AG09319 (cell line): ENCODE data around the gene FXN.

Experiments
- DNase-seq: peaks from one replicate; pipeline ENCODE4 v3.0.0-alpha.2; 2010; ENCODE audit warnings: low read depth; ENCODE audit errors: extremely low read depth
- TF ChIP-seq, protein P1 (sequence below): IDR thresholded peaks from 2 replicates; pipeline ENCODE4 v1.5.1; 2011; ENCODE audit warnings: low read depth, mild to moderate bottlenecking, inconsistent platforms, low read length, moderate library complexity

Gene FXN

GRCh38 chr9:68999393-69000105, 36.0 kb upstream of the FXN start:
- TF ChIP-seq, protein P1, sequence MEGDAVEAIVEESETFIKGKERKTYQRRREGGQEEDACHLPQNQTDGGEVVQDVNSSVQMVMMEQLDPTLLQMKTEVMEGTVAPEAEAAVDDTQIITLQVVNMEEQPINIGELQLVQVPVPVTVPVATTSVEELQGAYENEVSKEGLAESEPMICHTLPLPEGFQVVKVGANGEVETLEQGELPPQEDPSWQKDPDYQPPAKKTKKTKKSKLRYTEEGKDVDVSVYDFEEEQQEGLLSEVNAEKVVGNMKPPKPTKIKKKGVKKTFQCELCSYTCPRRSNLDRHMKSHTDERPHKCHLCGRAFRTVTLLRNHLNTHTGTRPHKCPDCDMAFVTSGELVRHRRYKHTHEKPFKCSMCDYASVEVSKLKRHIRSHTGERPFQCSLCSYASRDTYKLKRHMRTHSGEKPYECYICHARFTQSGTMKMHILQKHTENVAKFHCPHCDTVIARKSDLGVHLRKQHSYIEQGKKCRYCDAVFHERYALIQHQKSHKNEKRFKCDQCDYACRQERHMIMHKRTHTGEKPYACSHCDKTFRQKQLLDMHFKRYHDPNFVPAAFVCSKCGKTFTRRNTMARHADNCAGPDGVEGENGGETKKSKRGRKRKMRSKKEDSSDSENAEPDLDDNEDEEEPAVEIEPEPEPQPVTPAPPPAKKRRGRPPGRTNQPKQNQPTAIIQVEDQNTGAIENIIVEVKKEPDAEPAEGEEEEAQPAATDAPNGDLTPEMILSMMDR, result peak; percentile 87
- peak; percentile 27 for DNase-seq

GRCh38 chr9:69001921-69002320, 33.6 kb upstream of the FXN start:
- TF ChIP-seq, protein P1, result no peak
- no peak for DNase-seq

DNA sequence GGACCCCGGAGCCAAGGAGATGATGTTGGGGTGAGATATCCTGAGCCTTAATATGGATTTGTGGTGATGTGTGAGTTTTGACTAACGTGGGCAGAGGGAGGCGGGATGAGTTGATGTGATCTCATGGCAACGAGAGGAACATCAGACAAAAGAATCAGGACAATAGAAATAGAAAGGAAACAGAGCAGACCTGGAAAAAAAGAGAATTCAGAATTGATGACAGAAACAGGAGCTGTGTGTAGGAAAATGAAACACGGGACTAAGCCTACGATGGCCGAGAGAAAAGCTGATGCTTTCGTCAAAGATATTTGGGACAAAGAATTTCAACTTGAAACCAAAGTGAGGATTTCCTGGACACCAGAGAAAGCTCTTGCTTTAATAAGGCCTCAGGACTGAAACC, 32.5 kb upstream of the FXN start:
- no peak for DNase-seq
- TF ChIP-seq, protein P1, result no peak

GRCh38 chr9:69004836-69005235, 30.7 kb upstream of the FXN start:
- no peak for DNase-seq
- TF ChIP-seq, protein P1, result no peak

GRCh38 chr9:69009708-69010107, 25.8 kb upstream of the FXN start:
- no peak for DNase-seq
- TF ChIP-seq, protein P1, result no peak

DNA sequence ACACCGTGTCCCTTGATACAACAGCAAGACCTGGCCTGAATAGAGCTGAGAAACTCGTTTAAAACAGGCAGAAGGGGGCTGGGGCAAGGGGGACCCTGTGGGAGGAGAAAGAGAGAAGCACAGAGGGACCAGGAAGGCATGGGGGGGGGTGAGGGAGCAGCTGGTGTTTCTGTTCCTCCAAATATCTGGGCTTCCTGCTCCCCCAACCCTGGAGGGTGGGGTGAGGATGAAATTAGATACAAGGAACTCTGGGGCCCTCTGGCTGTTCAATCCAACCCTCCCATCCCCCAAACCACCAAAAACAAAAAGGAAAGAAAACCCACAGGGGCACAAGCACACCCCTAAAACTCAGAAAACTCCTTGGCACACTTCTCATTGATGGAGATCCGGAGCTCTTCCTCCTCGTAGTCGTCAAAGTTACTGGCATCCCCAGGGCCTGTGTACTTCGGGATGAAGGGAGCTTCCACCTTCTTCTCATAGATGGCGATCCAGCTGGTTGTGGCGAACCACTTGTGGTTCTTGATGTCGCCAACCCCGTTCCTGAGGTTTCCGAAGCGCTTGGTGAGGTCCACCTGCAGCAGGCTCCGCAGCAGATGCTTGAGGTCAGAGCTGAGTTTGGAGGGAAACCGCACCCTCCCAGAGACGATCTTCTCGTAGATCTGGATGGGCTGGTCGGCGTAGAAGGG, 22.7 kb upstream of the FXN start:
- no peak for DNase-seq

DNA sequence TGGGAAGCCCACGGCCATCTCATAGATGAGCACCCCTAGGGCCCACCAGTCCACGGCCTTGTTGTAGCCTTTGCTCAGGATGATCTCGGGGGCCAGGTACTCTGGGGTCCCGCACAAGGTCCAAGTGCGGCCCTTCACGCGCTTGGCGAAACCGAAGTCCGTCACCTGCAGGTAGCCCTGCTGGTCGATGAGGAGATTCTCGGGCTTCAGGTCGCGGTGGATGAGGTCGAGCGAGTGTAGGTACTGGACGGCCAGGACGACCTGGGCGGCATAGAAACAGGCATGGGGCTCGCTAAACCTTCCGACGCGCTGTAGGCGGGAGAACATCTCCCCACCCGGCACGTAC, 22.2 kb upstream of the FXN start:
- TF ChIP-seq, protein P1, result no peak
- DNase-seq, result no peak

More for the DNA sequence above, 22.7 kb upstream of the FXN start:
- TF ChIP-seq, protein P1, result no peak
